Fibroblast of peridontal ligament (primary cell): Measurements from ENCODE around the gene RNF141.

Source experiments
- DNase-seq: peaks from one replicate; pipeline ENCODE4 v3.0.0-alpha.2; 2010; ENCODE audit errors: extremely low read depth

Gene RNF141

GRCh38 chr11:10522921-10523320, 18.1 kb downstream of the RNF141 start:
- no peak for DNase-seq

GRCh38 chr11:10522276-10522675, 18.7 kb downstream of the RNF141 start:
- no peak for DNase-seq

GRCh38 chr11:10520562-10520961, 20.4 kb downstream of the RNF141 start:
- no peak for DNase-seq

- no peak for DNase-seq
These were observed 21.4 kb downstream of the RNF141 start for GRCh38 chr11:10519630-10520029.

- no peak for DNase-seq
These were observed 22.1 kb downstream of the RNF141 start for GRCh38 chr11:10518891-10519290.

GRCh38 chr11:10518123-10518522, 22.9 kb downstream of the RNF141 start:
- DNase-seq, result no peak

- DNase-seq, result no peak
These were observed 25.6 kb downstream of the RNF141 start for GRCh38 chr11:10515418-10515817.

GRCh38 chr11:10514709-10515108, 26.3 kb downstream of the RNF141 start:
- no peak for DNase-seq

GRCh38 chr11:10514202-10514601, 26.8 kb downstream of the RNF141 start:
- peak; percentile 48 for DNase-seq

GRCh38 chr11:10511181-10511621, 29.8 kb downstream of the RNF141 start:
- no peak for DNase-seq

- DNase-seq, result no peak
These were observed 35.0 kb downstream of the RNF141 start for GRCh38 chr11:10506008-10506370.

- no peak for DNase-seq
These were observed 35.5 kb downstream of the RNF141 start for GRCh38 chr11:10505278-10506007.

GRCh38 chr11:10504490-10504889, 36.5 kb downstream of the RNF141 start:
- DNase-seq, result no peak

GRCh38 chr11:10503777-10504480, 37.1 kb downstream of the RNF141 start:
- DNase-seq, result no peak

GRCh38 chr11:10503221-10503620, 37.8 kb downstream of the RNF141 start:
- DNase-seq, result no peak

- no peak for DNase-seq
These were observed 38.2 kb downstream of the RNF141 start for GRCh38 chr11:10502770-10503169.

- no peak for DNase-seq
These were observed 38.8 kb downstream of the RNF141 start for GRCh38 chr11:10502065-10502680.

GRCh38 chr11:10500757-10501684, 40.0 kb downstream of the RNF141 start:
- DNase-seq, result no peak

GRCh38 chr11:10499874-10500601, 40.9 kb downstream of the RNF141 start:
- DNase-seq, result no peak

GRCh38 chr11:10499452-10499851, 41.5 kb downstream of the RNF141 start:
- peak; percentile 62 for DNase-seq
